HG02571 (cell line): ENCODE results near the gene MMS19.

Experiments
- ATAC-seq: cut with Tn5 transposase; IDR thresholded peaks from one replicate; pipeline ENCODE4 v1.9.1; 2021; ENCODE audit warnings: mild to moderate bottlenecking, moderate library complexity; ENCODE audit not compliant: unreplicated experiment

MMS19 gene

DNA sequence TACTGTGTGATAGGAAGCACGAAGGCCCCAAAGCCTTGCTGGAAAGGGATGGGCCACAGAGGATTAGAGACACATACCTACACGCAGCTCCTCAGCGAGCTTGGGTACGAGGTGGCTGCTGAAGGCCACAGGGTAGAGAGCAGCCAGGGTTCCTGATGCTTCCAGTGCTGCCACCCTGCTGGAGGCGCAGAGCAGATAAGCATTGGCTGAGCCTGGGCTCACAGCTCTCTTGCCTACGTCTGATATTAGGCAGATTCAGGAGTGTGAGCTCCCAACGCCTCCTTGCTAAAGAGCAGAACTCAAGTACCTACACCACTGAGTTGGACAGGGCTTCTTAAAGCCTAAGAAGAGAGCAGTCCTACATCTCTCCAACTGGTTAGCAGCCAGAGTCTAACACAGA lies 32.2 kb downstream of the MMS19 start:
- ATAC-seq: no peak

DNA sequence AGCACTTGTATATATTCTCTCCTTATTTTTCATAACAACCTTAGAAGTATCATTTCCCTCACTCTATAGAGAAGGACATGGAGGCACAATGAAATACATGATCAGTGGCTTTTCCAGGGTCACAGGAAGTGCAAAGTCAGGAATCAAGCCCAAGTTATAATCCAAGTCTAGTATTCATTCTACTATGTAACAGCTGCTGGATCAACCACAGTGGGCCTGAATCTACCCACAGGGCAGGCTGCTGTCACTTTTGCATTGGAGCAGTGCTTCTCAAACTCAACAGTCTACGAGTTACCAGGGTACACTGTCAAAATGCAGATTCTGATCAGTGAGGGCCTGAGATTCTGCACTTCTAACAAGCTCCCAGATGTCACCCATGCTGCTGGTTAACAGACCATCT lies 34.0 kb downstream of the MMS19 start:
- no peak for ATAC-seq

DNA sequence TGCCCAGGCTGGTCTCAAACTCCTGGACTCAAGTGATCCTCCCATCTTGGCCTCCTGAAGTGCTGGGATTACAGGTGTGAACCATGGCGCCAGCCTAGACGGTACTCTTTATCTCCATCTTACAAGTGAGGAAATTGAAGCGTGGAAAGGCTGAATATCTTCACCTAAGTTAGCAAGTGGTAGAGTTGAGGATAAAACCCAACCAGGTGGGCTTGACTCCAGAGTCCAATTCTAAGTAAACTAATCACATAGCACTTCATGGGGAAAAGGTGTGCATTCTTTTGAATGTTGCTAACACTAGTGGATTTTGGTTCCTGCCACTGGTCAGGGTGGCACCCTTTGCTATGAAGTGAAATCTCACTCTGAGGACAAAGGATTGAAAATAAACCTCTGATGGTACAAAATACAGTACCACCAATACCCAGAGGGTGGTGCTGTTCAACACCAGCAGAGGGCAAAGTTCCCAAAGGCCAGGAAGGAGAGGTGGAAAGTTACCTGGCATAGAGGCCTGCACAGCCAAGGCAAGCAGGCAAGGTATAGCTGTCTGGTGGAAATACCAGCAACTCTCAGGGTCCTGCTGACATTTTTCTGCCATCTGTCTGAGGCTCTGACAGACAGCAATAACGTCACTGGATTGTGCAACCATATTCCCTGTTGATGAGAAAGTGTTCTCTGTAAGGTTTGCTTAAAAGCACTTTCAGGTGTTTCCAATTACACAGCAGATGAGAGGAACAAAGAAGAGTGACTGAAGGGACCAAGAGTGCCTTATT lies 34.7 kb downstream of the MMS19 start:
- ATAC-seq: no peak

DNA sequence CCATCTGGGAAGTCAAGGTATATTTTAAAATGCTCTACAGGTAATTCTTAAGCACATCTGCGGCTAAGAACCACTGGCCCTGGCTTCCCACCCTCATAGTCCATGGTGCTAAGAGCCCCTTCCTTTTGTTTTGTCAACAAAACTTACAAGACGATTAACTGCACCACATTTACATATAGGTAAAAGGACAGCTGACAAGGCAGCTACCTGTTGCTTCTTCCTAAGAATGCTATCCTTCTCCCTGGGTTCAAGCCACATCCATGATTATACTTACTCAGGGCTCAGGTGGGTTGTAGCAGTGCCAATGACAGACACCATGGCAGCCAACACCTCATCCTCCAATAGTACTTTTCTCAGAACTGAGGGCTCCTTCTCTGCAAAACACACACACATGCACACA lies 35.9 kb downstream of the MMS19 start:
- no peak for ATAC-seq

DNA sequence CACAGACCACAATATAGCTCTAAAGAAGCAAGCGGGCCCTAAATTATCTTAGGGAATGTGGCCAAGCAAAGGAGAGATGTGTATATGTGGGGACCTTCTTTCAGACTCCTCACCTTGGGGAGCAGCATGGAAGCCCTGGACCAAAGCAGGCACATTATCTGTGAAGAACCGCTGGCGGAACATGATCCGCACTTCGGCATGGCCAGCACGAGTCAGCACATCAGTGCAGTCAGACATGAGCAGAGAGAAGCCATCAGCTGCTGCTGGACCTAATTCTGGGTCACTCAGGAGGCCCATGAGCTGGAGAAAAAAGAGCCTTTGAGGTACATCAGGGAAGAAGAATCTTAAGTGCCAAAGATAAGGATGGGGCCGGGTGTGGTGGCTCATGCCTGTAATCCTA lies 38.3 kb downstream of the MMS19 start:
- ATAC-seq: no peak

DNA sequence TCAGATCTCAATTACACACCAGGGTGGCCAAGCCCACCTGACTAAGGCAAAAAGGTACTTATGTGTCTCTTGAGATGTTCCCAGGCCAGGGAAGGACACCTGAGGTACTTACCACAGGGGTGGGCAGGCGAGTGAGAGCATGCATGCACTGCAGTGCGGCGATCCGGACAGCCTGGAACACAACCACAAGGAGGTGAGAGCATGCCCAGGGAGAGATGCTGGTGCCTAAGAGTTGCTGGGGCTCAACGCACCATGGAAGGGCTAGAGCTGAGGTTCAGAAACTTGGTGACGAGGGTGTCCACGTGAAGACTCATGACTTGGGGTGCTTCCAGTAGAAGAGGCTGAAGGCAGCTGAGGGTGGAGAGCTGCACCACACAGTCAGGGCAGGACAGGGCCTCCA lies 39.1 kb downstream of the MMS19 start:
- ATAC-seq: no peak

DNA sequence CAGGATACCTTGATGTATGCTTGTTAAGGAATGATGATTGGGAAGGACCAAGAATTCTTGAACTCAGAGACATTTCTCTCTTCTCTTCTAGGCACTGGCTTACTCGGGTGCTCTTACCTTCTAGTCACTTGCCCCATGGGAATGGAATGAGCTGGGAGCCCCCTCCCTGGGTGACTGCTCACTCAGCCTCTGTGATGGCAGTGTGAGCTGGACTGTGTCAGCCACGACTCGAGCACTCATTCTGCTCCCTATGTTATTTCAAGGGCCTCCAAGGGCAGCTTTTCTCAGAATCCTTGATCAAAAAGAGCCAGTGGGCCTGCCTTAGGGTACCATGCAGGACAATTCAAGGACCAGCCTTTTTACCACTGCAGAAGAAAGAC lies 41.5 kb downstream of the MMS19 start:
- no peak for ATAC-seq

DNA sequence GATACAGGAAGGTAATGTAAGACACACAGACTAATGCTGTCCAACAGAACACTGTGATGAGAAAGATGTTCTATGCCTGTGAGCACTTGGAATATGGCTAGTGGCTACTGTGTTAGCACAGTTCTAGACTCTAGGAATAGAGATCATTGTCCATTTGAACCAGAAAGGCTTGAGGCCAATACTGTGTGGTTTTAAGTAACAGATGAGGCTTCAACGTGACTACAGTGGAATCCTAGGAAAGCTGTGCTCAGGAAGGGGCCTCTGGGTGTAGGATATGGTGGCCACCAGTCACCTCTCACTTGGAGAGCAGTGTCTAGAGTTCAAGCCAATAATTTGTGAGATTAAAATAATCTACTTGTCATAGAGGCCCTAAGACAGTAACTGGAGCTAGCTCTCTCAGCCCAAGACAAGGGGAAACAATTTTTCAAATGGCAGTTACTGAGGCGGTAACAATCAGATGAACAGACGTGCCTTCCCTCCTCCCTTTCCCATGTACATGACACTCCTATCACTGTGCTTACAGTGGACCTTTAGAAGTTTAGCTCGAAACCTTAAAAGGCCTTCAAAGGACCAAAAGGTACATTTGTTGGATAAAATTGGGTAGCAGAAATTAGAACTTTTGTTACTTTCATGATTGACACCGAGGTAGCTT lies 42.1 kb downstream of the MMS19 start:
- no peak for ATAC-seq

DNA sequence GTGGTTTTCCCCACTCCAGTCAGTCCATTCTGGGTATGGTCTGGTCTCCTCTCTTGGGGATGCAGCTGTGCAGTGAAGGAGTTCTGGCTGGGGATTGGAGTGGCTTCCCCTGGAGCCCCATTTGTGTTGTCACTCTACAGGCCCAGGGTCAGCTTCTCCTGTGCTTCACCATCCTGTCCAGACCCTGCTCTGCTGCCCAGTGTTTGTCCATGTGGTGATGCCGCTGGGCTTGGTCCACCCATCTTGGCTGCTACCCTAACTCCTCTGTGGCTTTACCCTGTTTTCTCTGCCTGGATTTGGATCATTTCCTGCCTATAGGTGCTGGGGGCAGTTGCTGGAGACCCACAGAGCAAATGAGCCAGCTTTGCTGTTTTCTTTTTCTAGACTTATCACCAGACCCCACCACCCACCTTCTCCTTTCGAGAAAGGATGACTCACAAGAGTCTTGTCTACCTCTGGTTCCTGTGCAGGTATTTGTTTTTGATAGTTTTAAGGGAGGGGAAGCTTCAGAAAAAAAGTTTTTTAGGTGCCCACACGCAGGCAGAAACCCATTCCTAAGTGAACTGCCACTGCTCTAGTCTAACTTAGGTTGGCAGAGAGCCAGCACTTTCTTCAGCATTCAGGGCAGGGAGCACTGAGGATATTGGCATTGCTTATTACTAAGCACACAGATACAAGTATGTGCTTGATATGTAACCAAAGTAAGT lies 43.7 kb downstream of the MMS19 start:
- no peak for ATAC-seq

DNA sequence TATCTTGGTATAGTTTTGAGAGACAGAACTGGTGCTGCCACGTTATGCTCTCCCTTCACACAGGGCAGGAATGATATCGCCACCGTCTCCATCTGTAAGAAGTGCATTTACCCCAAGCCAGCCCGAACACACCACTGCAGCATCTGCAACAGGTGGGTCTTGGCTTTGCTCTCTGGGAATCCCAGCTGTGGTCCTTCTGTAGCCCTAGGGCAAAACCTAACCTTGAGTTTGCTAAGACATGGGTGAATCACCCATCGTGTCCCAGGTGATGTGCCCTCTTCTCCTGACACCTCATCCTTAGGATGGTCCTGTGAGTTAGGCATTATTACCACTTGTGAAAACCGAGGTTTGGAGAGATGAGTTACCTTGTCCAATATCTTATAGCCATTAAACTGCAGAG lies 45.9 kb downstream of the MMS19 start:
- no peak for ATAC-seq

DNA sequence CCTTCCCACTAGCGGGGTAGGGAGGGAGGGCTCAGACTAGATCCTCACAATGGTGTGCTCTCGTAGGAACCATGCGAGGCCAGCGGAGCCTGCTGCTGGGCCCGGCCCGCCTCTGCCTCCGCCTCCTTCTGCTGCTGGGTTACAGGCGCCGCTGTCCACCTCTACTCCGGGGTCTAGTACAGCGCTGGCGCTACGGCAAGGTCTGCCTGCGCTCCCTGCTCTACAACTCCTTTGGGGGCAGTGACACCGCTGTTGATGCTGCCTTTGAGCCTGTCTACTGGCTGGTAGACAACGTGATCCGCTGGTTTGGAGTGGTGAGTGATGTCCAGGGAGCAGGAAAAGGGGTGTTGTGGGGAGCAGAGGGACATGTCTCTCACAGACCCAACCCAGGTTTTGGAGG lies 46.6 kb downstream of the MMS19 start:
- ATAC-seq: no peak

DNA sequence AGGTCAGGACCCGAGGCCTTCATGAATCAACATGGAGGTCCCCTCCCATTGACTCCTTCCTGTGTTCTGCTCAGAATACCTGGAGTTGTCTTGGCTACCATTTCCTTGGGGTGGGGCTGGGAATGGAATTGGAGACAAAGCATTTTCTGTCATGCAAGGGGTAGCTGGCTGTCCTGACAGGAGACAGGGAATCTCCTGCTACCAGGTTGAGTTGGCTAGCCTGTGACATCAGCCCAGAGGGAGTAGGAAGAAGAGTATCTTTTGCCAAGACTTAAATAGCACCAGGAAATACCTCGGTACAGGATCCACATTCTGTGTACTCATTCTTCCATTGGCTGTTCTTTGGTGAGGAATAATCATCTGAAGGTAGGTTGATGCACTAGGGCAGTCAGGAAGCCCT lies 47.4 kb downstream of the MMS19 start:
- ATAC-seq: no peak

DNA sequence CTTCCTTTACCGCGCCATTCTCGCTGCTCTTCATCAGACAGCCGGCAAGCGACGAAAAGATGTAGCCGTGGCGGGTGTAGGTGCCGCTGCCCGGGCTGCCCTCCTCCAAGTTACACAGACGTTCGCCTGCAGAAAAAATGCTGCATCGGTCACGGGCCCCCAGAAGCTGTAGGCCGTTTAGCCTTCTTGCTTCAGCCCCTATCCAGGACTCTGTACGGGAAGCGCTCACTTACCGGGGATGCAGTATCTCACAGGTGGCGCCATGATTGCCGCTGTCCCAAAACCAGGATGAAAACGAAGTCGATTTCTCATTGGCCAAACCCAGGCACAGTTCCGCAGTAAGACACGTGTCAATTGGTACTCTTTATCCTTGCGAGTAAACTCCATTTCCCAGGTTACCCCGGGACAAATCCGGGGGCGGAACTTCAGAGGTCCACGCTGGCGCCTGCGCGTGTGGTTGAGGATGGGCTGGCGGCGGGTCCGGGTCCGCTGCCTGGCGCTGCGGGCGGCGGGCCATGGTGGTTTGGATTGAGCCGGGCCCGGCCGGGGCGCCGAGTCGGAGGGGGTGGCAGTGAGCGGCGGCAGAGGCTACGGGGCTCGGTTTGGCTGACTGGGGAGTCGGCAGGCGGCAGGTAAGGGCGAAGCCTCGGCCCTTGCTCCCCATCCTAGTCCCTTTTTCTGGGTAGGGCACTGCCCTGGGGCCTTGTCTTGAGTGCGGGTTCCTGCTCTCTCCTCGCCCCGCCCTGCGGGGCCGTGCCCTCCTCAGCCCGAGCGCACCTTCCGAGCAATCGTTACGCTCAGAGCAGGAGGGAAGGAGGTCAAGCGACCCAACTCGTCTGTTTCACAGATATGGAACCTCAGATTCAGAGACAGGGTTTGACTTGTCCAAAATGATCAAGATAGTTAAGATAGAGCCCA lies 52.2 kb downstream of the MMS19 start, which contains the start of the genes EXOSC1 and ZDHHC16:
Gene EXOSC1 (minus strand): TSS at position 285 of the 918 bp plus-strand sequence. CDS start 21 bp downstream, at position 264.
Gene ZDHHC16 (plus strand): TSS at position 454 of the 918 bp plus-strand sequence. CDS start 5,501 bp downstream, outside the sequence.
- peak; percentile 93 for ATAC-seq

DNA sequence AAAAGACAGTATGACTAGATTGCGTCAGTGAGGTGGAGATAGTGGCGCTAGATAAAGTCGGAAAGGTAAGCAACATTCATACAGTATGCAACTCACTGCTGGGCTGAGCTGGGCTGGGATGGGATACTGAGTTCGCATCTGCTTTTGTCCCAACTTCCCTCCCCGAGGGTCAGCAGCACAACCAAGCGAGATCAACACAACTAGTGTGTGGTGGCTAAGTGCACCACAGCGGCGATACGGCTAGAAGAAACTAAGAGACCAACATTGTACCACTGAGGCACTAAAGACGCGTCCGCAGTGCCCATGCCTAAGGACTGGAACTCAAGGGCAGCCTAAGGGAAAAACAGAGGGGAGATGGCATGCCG lies 52.9 kb downstream of the MMS19 start:
- peak; percentile 1 for ATAC-seq

DNA sequence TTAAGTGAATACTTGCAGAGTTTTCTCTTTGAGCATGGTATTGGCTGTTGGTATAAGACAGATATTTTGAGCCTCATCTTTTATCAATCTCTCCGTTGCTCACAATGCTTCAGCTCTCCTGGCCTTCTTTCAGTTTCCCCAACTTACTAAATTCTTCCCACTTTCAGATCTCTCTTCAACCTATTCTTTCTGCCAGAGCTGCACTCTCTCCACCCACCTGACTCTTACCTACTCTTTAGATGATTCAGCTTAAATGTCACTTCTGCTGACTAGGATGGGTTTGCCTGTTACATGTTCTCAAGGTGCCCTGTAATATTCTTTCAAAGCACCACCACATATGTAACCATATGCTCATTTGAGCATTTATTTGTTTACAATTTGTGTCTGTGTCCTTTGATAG lies 54.0 kb downstream of the MMS19 start:
- ATAC-seq: no peak

DNA sequence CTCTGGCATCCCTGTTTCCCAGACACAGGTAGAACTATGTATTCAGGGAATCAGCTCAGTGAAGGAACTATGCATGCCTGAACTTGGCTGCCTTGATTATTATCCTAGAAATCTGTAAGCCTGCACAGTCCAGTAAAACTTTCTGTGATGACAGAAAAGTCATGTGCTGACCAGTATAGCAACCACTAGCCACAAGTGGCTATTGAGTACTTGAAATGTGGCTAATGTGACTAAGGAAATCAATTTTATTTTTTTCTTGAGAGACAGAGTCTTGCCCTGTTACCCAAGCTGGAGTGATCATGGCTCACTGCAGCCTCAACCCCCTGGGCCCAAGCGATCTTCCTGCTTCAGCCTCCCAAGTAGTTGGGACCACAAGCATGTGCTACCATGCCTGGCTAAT lies 55.9 kb downstream of the MMS19 start:
- ATAC-seq: no peak

DNA sequence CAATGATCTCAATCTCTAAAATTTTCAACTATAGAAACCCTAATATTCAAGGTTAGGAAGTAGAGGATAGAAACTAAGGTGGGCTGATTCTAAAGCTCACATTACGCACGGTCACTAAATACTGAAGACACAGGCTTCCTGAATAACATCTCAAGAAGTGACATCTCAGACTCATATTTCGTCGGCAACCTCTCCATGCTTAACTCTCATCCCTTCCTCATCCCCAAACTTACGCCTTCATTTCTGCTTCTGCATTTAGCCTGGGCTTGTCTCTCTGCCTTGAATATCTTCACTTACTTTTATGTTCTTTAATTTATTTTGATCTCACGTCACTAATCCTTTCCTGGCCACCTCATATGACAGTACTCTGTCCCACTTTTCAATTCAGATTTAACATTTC lies 63.0 kb downstream of the MMS19 start:
- no peak for ATAC-seq

DNA sequence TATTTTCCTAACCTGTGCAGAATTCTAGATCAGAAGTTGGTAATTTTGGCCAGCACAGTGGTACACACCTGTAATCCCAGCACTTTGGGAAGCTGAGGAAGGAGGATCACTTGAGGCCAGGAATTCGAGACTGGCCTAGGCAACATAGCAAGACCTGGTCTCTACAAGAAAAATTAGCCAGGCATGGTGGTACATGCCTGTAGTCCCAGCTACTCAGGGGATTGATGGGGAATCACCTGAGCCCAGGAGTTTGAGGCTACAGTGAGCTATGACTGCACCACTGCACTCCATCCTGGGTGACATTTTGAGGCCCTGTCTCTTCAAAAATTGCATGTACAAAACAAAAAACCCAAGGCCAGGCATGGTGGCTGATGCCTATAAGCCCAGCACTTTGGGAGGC lies 63.7 kb downstream of the MMS19 start:
- no peak for ATAC-seq

DNA sequence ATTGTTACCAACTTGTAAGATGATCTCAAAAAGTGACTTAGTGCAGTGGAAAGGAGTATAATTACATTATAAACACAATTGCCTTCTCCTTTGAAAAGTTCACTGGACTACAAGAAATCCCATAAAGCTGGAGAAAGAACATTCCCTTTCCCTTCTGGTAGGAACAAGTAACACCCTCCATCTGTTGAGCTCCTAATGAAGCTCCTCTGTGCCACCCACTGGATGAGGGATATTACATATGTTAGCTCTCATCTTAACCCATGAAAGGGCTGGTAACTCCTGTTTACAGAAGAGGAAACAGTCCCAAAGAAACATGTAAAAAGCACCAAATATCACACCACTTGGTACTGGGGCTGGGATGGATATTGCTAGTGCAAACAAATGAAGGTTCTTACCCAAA lies 64.2 kb downstream of the MMS19 start:
- no peak for ATAC-seq

DNA sequence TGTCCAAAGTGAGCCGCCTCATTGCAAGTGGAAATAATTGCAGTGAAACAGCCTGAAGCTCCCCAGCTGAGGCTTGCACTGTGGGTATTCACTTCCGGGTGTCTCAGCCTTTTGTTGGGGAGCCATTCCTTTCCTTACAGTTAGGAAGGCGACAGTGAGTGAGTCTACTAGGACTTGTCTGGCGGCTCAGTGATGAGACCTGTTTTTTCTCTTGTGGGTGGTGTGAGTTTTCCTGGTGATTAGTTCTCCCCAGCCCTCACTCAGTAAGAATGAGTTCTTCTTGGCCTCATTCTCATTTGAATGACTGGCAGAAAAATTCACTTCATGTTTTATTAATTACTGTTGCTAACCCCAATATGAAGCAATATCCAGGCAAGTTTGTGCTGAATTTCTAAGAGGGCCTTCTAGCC lies 69.6 kb downstream of the MMS19 start:
- no peak for ATAC-seq
